ENCODE data around the gene LUC7L3. TPM values are rescaled to one million over a fixed set of nuclear protein-coding genes. Genes with fewer than 3 reads are reported as not detected.

The LUC7L3 gene
- total RNA-seq, 1 experiment from 2014 or later, result 154 TPM

DNA sequence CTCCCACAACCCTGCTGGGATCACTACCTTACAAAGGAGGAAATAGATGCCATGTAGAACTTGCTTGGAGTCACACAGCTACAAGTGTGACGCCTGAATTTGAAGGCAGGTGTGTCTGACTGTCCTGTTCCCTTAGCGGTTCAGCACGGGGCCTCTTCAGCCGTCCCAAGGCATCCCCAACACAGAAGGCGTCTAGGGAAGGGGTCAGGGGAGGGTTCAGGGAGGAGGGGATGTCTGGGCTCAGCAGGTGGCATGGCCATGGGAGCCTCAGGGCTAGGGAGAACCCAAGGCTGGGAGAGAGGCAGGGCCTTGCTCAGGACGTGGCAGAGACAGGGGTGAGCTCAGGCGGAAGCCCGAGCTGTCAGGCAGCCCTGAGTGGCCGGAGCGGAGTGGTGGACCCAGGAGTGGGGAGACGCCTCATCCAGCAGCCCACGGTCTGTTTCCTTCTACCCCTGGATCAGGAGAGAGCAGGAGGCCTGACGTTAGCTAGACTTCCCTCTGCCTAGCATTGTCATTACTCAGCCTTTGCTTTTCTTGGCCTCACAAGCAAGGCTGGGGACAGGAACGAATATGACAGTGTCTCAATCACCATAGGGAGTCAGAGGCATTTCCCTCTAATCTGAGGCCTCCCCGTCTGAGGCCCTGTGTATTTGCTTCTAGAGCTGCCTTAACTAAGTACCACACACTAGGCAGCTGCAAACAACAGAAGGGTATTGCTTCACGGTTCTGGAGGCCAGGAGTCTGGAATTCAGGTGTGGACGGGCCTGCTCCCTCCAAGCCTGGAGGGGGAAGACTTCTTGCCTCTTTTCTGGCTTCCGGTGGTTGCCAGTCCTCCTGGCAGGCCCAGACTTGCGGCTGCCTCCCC, 79.3 kb downstream of the LUC7L3 start:
- Histone ChIP-seq H3K27ac (ENCODE audit: insufficient read length, low read depth, low read length) (no peak overlapping the region), H3K79me2 (ENCODE audit: insufficient read depth, low read length) (no peaks in the 10 kb centered on the region), H3K4ac (ENCODE audit: low read depth, low read length) (no peak overlapping the region), H3K23ac (ENCODE audit: insufficient read length, low read depth, low read length) (no peak overlapping the region), H3K27me3 (ENCODE audit: insufficient read depth, low read length) (no peaks in the 10 kb centered on the region), H3K9me3 (ENCODE audit: control insufficient read depth, low read depth, low read length) (no peaks in the 10 kb centered on the region), H3K23me2 (ENCODE audit: insufficient read length, low read depth, low read length, poor library complexity, severe bottlenecking) (no peaks in the 10 kb centered on the region), H3K14ac (ENCODE audit: insufficient read depth, low read length) (peak overlapping the region; percentile 61), H3T11ph (ENCODE audit: low read length) (no peak overlapping the region), H3K79me1 (ENCODE audit: insufficient read depth, low read depth, low read length, poor library complexity, severe bottlenecking) (no peaks in the 10 kb centered on the region), H2AK5ac (ENCODE audit: insufficient read length, low read length) (no peak overlapping the region), H3K56ac (ENCODE audit: insufficient read length, low read depth, low read length) (no peak overlapping the region), H2BK120ac (ENCODE audit: low read depth, low read length, poor library complexity, severe bottlenecking) (no peak overlapping the region), H4K5ac (ENCODE audit: insufficient read length, low read depth, low read length) (no peak overlapping the region), H2BK12ac (ENCODE audit: insufficient read length, low read depth, low read length) (no peak overlapping the region), H4K8ac (replicated peaks; ENCODE audit: insufficient read length, low read depth, low read length) (no peak overlapping the region), H3K9ac (ENCODE audit: extremely low read depth, insufficient read length, low read length) (no peak overlapping the region), H4K91ac (ENCODE audit: insufficient read length, low read depth, low read length) (no peak overlapping the region), H2BK15ac (ENCODE audit: low read depth, low read length) (no peak overlapping the region), H3K4me1 (ENCODE audit: insufficient read depth, low read length) (no peaks in the 10 kb centered on the region), H2BK5ac (ENCODE audit: insufficient read length, low read length) (no peak overlapping the region), H3K18ac (ENCODE audit: insufficient read length, low read depth, low read length) (no peak overlapping the region), H3K4me2 (ENCODE audit: insufficient read depth, insufficient read length, low read length) (no peak overlapping the region), H2BK20ac (ENCODE audit: low read depth, low read length, poor library complexity, severe bottlenecking) (no peak overlapping the region), H2AFZ (ENCODE audit: low read length) (no peak overlapping the region), H4K20me1 (ENCODE audit: control insufficient read depth, insufficient read depth, insufficient read length) (no peaks in the 10 kb centered on the region)
- Mint-ChIP-seq H3K4me1 (peaks cover 18 to 32% of the 10 kb centered on the region in 2 experiments), H3K27ac (peak overlapping the region; percentile 9 to 78 (median 14); a peak in 3 of 7 replicates), H3K27me3 (ENCODE audit: low read depth) (no peaks in the 10 kb centered on the region; the same call in none of the 2 replicates), H3K36me3 (ENCODE audit: insufficient read depth in 1 of 3, low read depth in 3 of 3) (no peaks in the 10 kb centered on the region; a peak in 1 of 7 replicates), H3K9me3 (no peaks in the 10 kb centered on the region; a peak in 1 of 5 replicates), H3K4me3 (no peak overlapping the region)
- DNase-seq, result no peak
- WGBS (ENCODE audit: extremely low coverage, insufficient read length, low lambda C conversion rate), result no CpG with 5 or more reads among the region's 19 CpGs
- TF ChIP-seq, protein P1, sequence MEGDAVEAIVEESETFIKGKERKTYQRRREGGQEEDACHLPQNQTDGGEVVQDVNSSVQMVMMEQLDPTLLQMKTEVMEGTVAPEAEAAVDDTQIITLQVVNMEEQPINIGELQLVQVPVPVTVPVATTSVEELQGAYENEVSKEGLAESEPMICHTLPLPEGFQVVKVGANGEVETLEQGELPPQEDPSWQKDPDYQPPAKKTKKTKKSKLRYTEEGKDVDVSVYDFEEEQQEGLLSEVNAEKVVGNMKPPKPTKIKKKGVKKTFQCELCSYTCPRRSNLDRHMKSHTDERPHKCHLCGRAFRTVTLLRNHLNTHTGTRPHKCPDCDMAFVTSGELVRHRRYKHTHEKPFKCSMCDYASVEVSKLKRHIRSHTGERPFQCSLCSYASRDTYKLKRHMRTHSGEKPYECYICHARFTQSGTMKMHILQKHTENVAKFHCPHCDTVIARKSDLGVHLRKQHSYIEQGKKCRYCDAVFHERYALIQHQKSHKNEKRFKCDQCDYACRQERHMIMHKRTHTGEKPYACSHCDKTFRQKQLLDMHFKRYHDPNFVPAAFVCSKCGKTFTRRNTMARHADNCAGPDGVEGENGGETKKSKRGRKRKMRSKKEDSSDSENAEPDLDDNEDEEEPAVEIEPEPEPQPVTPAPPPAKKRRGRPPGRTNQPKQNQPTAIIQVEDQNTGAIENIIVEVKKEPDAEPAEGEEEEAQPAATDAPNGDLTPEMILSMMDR (conservative IDR thresholded peaks at IDR 0.05), result no peak
